Osteoblast (primary cell): ENCODE results near the gene ZNF527. TPM values are rescaled to one million over a fixed set of nuclear protein-coding genes. Genes with fewer than 3 reads are reported as not detected.

Source experiments
- DNase-seq: peaks from one replicate; pipeline ENCODE4 v3.0.0; 2011; ENCODE audit warnings: low spot score, mixed read lengths; ENCODE audit not compliant: insufficient read length; ENCODE audit errors: missing footprints
- H2AFZ ChIP-seq: 2 replicates; pipeline ENCODE4 v1.6.0; 2011; ENCODE audit warnings: mild to moderate bottlenecking, low read length
- H3K27ac ChIP-seq: 2 replicates; pipeline ENCODE4 v1.5.1; 2011; ENCODE audit warnings: mild to moderate bottlenecking, low read depth, low read length, moderate library complexity
- H3K27me3 ChIP-seq: 2 replicates; pipeline ENCODE4 v1.6.0; 2012; ENCODE audit warnings: mild to moderate bottlenecking, control low read depth, inconsistent platforms, low read length, moderate library complexity; ENCODE audit not compliant: insufficient read depth
- H3K36me3 ChIP-seq: 2 replicates; pipeline ENCODE4 v1.5.1; 2011; ENCODE audit warnings: mild to moderate bottlenecking, low read length, control low read depth, moderate library complexity; ENCODE audit not compliant: insufficient read depth
- H3K4me1 ChIP-seq: 2 replicates; pipeline ENCODE4 v1.5.1; 2011; ENCODE audit warnings: mild to moderate bottlenecking, low read length, control low read depth, moderate library complexity; ENCODE audit not compliant: insufficient read depth
- H3K4me2 ChIP-seq: 2 replicates; pipeline ENCODE4 v1.6.0; 2011; ENCODE audit warnings: mild to moderate bottlenecking, low read length; ENCODE audit not compliant: insufficient read depth
- H3K4me3 ChIP-seq: fragments of 200-600 bp; sonication (generic); 3 replicates; pipeline ENCODE4 v1.5.1; 2012; ENCODE audit warnings: mild to moderate bottlenecking, low read length, inconsistent platforms; ENCODE audit not compliant: insufficient read depth
- H3K79me2 ChIP-seq: 2 replicates; pipeline ENCODE4 v1.6.0; 2012; ENCODE audit warnings: mild to moderate bottlenecking, low read length, control low read depth, inconsistent platforms; ENCODE audit not compliant: insufficient read depth
- H3K9me3 ChIP-seq: 2 replicates; pipeline ENCODE4 v1.5.1; 2011; ENCODE audit warnings: low read depth, low read length, control low read depth
- H4K20me1 ChIP-seq: 2 replicates; pipeline ENCODE4 v1.6.0; 2012; ENCODE audit warnings: mild to moderate bottlenecking, low read length, control low read depth; ENCODE audit not compliant: insufficient read depth
- CTCF ChIP-seq: IDR thresholded peaks from 2 replicates; pipeline ENCODE4 v1.5.1; 2011; ENCODE audit warnings: mild to moderate bottlenecking, low read depth, low read length, moderate library complexity; ENCODE audit errors: extremely low read depth
- total RNA-seq: library from RNA; depleted of rRNA; stranded (reverse); fragments of >200 nt; gene quantifications from 2 replicates; pipeline ENCODE4 v1.2.3, GENCODE V29; 2012

The ZNF527 gene
- total RNA-seq, 1 donor, result 5.4 TPM

- H2AFZ ChIP-seq, result no peak overlapping the region
- H3K36me3 ChIP-seq, result no peaks in the 10 kb centered on the region
- no peak overlapping the region for H3K4me3 ChIP-seq
- H3K4me1 ChIP-seq, result no peaks in the 10 kb centered on the region
- no peak for DNase-seq
- H3K27me3 ChIP-seq, result no peaks in the 10 kb centered on the region
- no peak overlapping the region for H3K27ac ChIP-seq
- no peaks in the 10 kb centered on the region for H3K79me2 ChIP-seq
- no peak overlapping the region for H3K4me2 ChIP-seq
- no peak for TF ChIP-seq CTCF
- H3K9me3 ChIP-seq, result peaks cover 31% of the 10 kb centered on the region
- H4K20me1 ChIP-seq, result no peaks in the 10 kb centered on the region
Measured at GRCh38 chr19:37412700-37413099, 41.8 kb downstream of the ZNF527 start.

- Histone ChIP-seq H3K36me3 (no peaks in the 10 kb centered on the region), H3K4me3 (no peak overlapping the region), H3K79me2 (no peaks in the 10 kb centered on the region), H3K27me3 (no peaks in the 10 kb centered on the region), H3K4me2 (no peak overlapping the region), H3K9me3 (peaks cover 29% of the 10 kb centered on the region), H3K4me1 (no peaks in the 10 kb centered on the region), H2AFZ (no peak overlapping the region), H3K27ac (no peak overlapping the region), H4K20me1 (no peaks in the 10 kb centered on the region)
- TF ChIP-seq CTCF, result no peak
- no peak for DNase-seq
Measured at GRCh38 chr19:37413313-37414084, 42.6 kb downstream of the ZNF527 start.

Other genes starting within 250 kb of the ZNF527 start
- gene ZNF585A, start 198.4 kb upstream of the ZNF527 start, total RNA-seq, result 9.8 and 10.9 TPM in 2 replicates
- gene ZNF585B, start 160.6 kb upstream of the ZNF527 start, total RNA-seq, result 23.2 and 24.5 TPM in 2 replicates
- 8.8 and 10.1 TPM in 2 replicates for gene ZNF383, start 152.9 kb upstream of the ZNF527 start, total RNA-seq
- gene ZNF569, start 96.3 kb downstream of the ZNF527 start, total RNA-seq, result 6.9 and 7.1 TPM in 2 replicates
- gene ZNF570, start 98.3 kb downstream of the ZNF527 start, total RNA-seq, result 6.9 and 12.4 TPM in 2 replicates
- 1.8 and 2.1 TPM in 2 replicates for gene ZNF793, start 135.8 kb downstream of the ZNF527 start, total RNA-seq
- gene ZNF571, start 223.7 kb downstream of the ZNF527 start, total RNA-seq, result 5.6 and 6.2 TPM in 2 replicates
- 0.72 and 2.1 TPM in 2 replicates for gene ZNF540, start 223.8 kb downstream of the ZNF527 start, total RNA-seq